Hepatocyte (in vitro differentiated cells): ENCODE results near the gene PCAT6.

Experiments used
- EZH2 ChIP-seq: fragments of 200-600 bp; sonication (generic); IDR thresholded peaks from 2 replicates; pipeline ENCODE4 v1.6.1; 2016; ENCODE audit warnings: antibody characterized with exemption, mild to moderate bottlenecking, borderline replicate concordance
- TF ChIP-seq, protein P1 (sequence below): fragments of 200-600 bp; sonication (generic); IDR thresholded peaks from 2 replicates; pipeline ENCODE4 v1.5.1; 2016; ENCODE audit warnings: antibody characterized with exemption, mild to moderate bottlenecking; ENCODE audit not compliant: poor library complexity

DNA sequence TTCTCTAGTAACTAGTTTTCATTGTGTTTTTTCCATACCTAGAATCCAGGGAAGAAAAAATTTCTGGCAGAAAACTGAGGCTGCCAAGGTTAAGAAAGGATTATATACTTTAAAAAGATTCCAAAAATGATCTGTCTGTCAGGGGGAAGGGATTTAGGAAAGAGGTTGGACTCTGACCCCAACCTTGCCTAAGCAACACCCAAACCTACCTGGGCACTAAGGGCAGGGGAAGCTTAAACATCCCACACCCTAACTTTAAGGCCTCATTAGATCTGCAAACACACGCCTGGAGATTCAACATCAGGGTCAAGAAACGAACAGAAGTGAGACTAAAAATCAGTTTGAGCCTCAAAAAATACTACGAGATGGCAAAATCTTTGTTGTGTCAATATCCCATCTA lies 22.0 kb upstream of the PCAT6 start:
- TF ChIP-seq, protein P1, sequence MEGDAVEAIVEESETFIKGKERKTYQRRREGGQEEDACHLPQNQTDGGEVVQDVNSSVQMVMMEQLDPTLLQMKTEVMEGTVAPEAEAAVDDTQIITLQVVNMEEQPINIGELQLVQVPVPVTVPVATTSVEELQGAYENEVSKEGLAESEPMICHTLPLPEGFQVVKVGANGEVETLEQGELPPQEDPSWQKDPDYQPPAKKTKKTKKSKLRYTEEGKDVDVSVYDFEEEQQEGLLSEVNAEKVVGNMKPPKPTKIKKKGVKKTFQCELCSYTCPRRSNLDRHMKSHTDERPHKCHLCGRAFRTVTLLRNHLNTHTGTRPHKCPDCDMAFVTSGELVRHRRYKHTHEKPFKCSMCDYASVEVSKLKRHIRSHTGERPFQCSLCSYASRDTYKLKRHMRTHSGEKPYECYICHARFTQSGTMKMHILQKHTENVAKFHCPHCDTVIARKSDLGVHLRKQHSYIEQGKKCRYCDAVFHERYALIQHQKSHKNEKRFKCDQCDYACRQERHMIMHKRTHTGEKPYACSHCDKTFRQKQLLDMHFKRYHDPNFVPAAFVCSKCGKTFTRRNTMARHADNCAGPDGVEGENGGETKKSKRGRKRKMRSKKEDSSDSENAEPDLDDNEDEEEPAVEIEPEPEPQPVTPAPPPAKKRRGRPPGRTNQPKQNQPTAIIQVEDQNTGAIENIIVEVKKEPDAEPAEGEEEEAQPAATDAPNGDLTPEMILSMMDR: no peak
- TF ChIP-seq EZH2: no peak
